GM23248 (cell line): ENCODE results near the gene COL11A2. TPM values are rescaled to one million over a fixed set of nuclear protein-coding genes. Genes with fewer than 3 reads are reported as not detected.
"Not testable (repeated sequence)": the region's sequence is repeated elsewhere in the genome, so short reads cannot be mapped to it uniquely, and the experiment has no call there.

Source experiments
- DNase-seq: peaks from one replicate; pipeline ENCODE4 v3.0.0-alpha.2; 2015
- H2AFZ ChIP-seq: fragments of 200-600 bp; sonication (generic); 2 replicates; pipeline ENCODE4 v1.6.1; 2016; ENCODE audit warnings: antibody characterized with exemption
- H3F3A ChIP-seq: fragments of 200-600 bp; sonication (generic); 2 replicates; pipeline ENCODE4 v1.6.1; 2016; ENCODE audit warnings: mild to moderate bottlenecking, antibody characterized with exemption, mixed run types; ENCODE audit not compliant: insufficient read depth
- H3K27ac ChIP-seq: fragments of 200-600 bp; sonication (generic); 2 replicates; pipeline ENCODE4 v1.5.1; 2016; ENCODE audit warnings: mild to moderate bottlenecking
- H3K27me3 ChIP-seq: fragments of 200-600 bp; sonication (generic); replicated peaks from 2 replicates; pipeline ENCODE4 v1.6.1; 2016; ENCODE audit warnings: mild to moderate bottlenecking; ENCODE audit not compliant: insufficient read depth
- H3K36me3 ChIP-seq: fragments of 200-600 bp; sonication (generic); 2 replicates; pipeline ENCODE4 v1.6.1; 2016; ENCODE audit warnings: low read depth, mild to moderate bottlenecking
- H3K4me1 ChIP-seq: fragments of 200-600 bp; sonication (generic); 2 replicates; pipeline ENCODE4 v1.6.1; 2016; ENCODE audit warnings: mild to moderate bottlenecking; ENCODE audit not compliant: insufficient read depth
- H3K4me2 ChIP-seq: fragments of 200-600 bp; sonication (generic); one replicate; pipeline ENCODE4 v1.6.1; 2016; ENCODE audit warnings: mild to moderate bottlenecking; ENCODE audit not compliant: unreplicated experiment
- H3K4me3 ChIP-seq: fragments of 200-600 bp; sonication (generic); 2 replicates; pipeline ENCODE4 v1.5.1; 2016; ENCODE audit warnings: mild to moderate bottlenecking
- H3K79me2 ChIP-seq: fragments of 200-600 bp; sonication (generic); 2 replicates; pipeline ENCODE4 v1.6.1; 2016; ENCODE audit warnings: mild to moderate bottlenecking; ENCODE audit not compliant: insufficient read depth
- H3K9ac ChIP-seq: fragments of 200-600 bp; sonication (generic); 2 replicates; pipeline ENCODE4 v1.6.1; 2016; ENCODE audit warnings: mild to moderate bottlenecking
- H3K9me2 ChIP-seq: fragments of 200-600 bp; sonication (generic); 2 replicates; pipeline ENCODE4 v1.6.1; 2016; ENCODE audit warnings: mixed run types, mild to moderate bottlenecking, moderate library complexity; ENCODE audit not compliant: insufficient read depth
- H3K9me3 ChIP-seq: fragments of 200-600 bp; sonication (generic); one replicate; pipeline ENCODE4 v1.6.1; 2017; ENCODE audit warnings: low read depth
- H4K20me1 ChIP-seq: fragments of 200-600 bp; sonication (generic); 2 replicates; pipeline ENCODE4 v1.6.0; 2016; ENCODE audit not compliant: insufficient read depth
- EZH2 ChIP-seq: fragments of 200-600 bp; sonication (generic); IDR thresholded peaks from 2 replicates; pipeline ENCODE4 v1.6.1; 2018; ENCODE audit warnings: antibody characterized with exemption, mild to moderate bottlenecking; ENCODE audit not compliant: insufficient read depth, poor library complexity, severe bottlenecking
- EZH2phosphoT487 ChIP-seq: fragments of 200-600 bp; sonication (generic); IDR thresholded peaks from 2 replicates; pipeline ENCODE4 v1.6.1; 2018; ENCODE audit warnings: antibody characterized with exemption, moderate library complexity, mild to moderate bottlenecking, low read depth; ENCODE audit not compliant: insufficient read depth
- WGBS, 2 experiments: methylation state at CpG; one replicate each; pipeline ENCODE4 v1.1.6; 2015 to 2017; ENCODE audit warnings: low lambda C conversion rate in 2 of 2, low coverage in 1 of 2; ENCODE audit errors: missing lambda C conversion rate in 2 of 2; 5-methylcytosine and 5-hydroxymethylcytosine counted together
- in situ Hi-C: fragments of 300-500 bp; cut with MboI; formaldehyde crosslinking; loops from 2 replicates; pipeline ENCODE4 v1.15.0; 2020
- polyA plus RNA-seq: library from polyadenylated mRNA; unstranded; fragments of >200 nt; fragmentation: Nextera tagmentation; extraction: Ambion mirVana; gene quantifications from 2 replicates; pipeline ENCODE4 v1.2.1, GENCODE V29; 2016
- total RNA-seq: library from RNA; depleted of rRNA; stranded (reverse); fragments of >200 nt; shearing (Covaris generic); gene quantifications from 2 replicates; pipeline ENCODE4 v1.2.3, GENCODE V29; 2014

COL11A2 gene
- total and polyA plus RNA-seq, 2 experiments from 2014 or later: 0.31 to 0.32 TPM

- H4K20me1 ChIP-seq: no peaks in the 10 kb centered on the region
- H3K9ac ChIP-seq: no peak overlapping the region
- no peak overlapping the region for H3K4me3 ChIP-seq
- H3K79me2 ChIP-seq: no peaks in the 10 kb centered on the region
- no peaks in the 10 kb centered on the region for H3K4me1 ChIP-seq
- H3F3A ChIP-seq: peaks cover 4% of the 10 kb centered on the region; the same call in 1 of the 2 replicates
- TF ChIP-seq EZH2phosphoT487: no peak
- no peak for TF ChIP-seq EZH2
- no peak overlapping the region for H3K27ac ChIP-seq
- H3K36me3 ChIP-seq: no peaks in the 10 kb centered on the region
- peaks cover 29% of the 10 kb centered on the region for H3K27me3 ChIP-seq
- no peaks in the 10 kb centered on the region for H3K9me3 ChIP-seq
- no peaks in the 10 kb centered on the region for H3K9me2 ChIP-seq
- no peak overlapping the region for H2AFZ ChIP-seq
- no peak for DNase-seq
- no peak overlapping the region for H3K4me2 ChIP-seq
- 44 to 52% methylated on average over 1 of the region's 1 CpG for WGBS, 2 experiments
- in situ Hi-C loops: no loop called here
Observed at GRCh38 chr6:33151050-33151449, 41.2 kb downstream of the COL11A2 start.

DNA sequence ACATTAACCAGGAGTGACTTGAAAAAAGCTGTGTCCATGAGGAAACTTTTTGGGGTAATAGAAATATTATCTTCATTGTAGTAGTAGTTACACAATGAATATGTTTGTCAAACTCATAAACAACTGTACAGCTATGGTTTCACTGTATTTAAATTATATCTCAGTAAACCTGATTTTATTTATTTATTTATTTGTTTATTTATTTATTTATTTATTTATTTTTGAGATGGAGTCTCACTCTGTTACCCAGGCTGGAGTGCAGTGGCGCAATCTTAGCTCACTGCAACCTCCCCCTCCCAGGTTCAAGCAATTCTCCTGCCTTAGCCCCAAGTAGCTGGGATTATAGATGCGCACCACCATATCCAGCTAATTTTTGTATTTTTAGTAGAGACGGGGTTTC is 41.7 kb downstream of the COL11A2 start:
- in situ Hi-C loops, H3K27ac ChIP-seq, H3K9me2 ChIP-seq, H3K4me3 ChIP-seq, H4K20me1 ChIP-seq, H3F3A ChIP-seq, H3K9ac ChIP-seq, H3K4me2 ChIP-seq, H3K9me3 ChIP-seq, H3K4me1 ChIP-seq, H3K79me2 ChIP-seq, DNase-seq, H2AFZ ChIP-seq, H3K36me3 ChIP-seq: not testable (repeated sequence)
- peaks cover 29% of the 10 kb centered on the region for H3K27me3 ChIP-seq
- WGBS, 2 experiments: 75 to 79% methylated on average over 3 of the region's 3 CpGs

DNA sequence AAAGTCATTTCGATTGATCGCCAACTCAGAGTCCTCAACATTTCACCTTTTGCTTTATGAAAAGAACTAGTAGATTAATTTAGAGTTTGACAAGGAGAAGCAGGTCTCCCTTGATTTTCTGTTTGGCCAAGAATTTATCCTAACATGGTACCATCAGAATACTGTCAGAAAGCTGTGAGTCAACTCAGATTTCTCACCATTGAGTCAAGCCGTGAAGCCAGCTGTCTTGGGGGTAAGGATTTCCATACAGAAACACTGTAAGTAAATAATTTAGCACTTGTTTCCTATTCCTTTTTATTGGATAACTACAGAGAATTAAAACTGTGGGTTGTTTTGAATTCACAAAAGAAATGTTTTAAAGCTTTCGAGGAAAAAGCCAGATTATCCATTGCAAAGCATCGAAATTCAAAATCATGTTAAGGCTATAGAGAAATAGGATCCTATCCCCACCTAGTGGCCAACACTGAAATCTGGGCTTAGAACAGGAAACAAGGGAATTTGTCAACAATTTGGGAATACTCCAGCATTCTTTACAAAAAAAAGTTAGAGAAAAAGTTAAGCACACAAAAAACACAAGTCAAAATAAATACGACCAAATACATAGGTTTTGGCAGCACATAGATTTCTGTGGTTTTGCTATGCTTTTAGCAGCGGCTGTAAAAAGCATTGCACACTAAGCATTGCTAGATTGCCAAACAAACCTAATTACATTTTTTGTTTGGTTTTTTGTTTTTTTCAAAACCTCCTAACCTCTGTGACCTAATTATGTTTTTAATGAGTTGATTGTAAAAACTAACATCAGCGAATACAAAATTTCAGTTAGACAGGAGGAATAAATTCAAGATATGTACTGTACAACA is 44.2 kb downstream of the COL11A2 start:
- no peaks in the 10 kb centered on the region for H3K9me2 ChIP-seq
- no peak for TF ChIP-seq EZH2
- TF ChIP-seq EZH2phosphoT487: no peak
- H3K4me2 ChIP-seq: no peak overlapping the region
- no peaks in the 10 kb centered on the region for H3K4me1 ChIP-seq
- no peak overlapping the region for H3K27ac ChIP-seq
- peaks cover 19% of the 10 kb centered on the region for H3K27me3 ChIP-seq
- H4K20me1 ChIP-seq: no peaks in the 10 kb centered on the region
- no peak overlapping the region for H3K9ac ChIP-seq
- no peak overlapping the region for H3K4me3 ChIP-seq
- H3F3A ChIP-seq: peaks cover 4% of the 10 kb centered on the region; the same call in 1 of the 2 replicates
- no peaks in the 10 kb centered on the region for H3K79me2 ChIP-seq
- DNase-seq: peak; percentile 74
- WGBS, 2 experiments: 36 to 38% methylated on average over 8 of the region's 8 CpGs
- in situ Hi-C loops: loop anchor here (10.0 kb wide), 1 partner anchor 133 kb away; no protein-coding TSS in a partner anchor
- H2AFZ ChIP-seq: no peak overlapping the region
- H3K36me3 ChIP-seq: no peaks in the 10 kb centered on the region
- no peaks in the 10 kb centered on the region for H3K9me3 ChIP-seq

DNA sequence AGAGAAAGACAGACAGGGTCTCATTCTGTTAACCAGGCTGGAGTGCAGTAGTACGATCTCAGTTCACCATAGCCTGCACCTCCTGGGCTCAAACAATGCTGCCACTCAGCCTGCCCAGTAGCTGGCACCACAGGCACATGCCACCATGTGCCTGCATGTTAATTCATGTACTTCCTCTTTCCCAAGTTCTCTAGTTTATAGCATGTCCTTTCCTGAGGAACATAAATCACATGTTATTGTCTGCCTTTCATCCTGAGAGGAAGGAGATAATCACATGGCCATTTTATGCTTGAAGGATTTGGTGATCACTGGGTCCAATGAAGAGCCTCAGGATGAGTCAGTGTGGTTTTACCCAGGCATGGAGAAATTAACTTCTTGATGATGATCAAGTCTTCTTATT is 47.9 kb downstream of the COL11A2 start:
- no peaks in the 10 kb centered on the region for H3K4me1 ChIP-seq
- no peaks in the 10 kb centered on the region for H4K20me1 ChIP-seq
- H3K79me2 ChIP-seq: no peaks in the 10 kb centered on the region
- peak; percentile 30 for DNase-seq
- no peak overlapping the region for H3K4me3 ChIP-seq
- in situ Hi-C loops: loop anchor here (10.0 kb wide), 1 partner anchor 130 kb away; no protein-coding TSS in a partner anchor
- H3K9ac ChIP-seq: no peak overlapping the region
- H3K27ac ChIP-seq: no peak overlapping the region
- H3K27me3 ChIP-seq: peaks cover 40% of the 10 kb centered on the region
- no peaks in the 10 kb centered on the region for H3K9me3 ChIP-seq
- no peak overlapping the region for H3K4me2 ChIP-seq
- H3F3A ChIP-seq: peaks cover 4% of the 10 kb centered on the region; the same call in 1 of the 2 replicates
- H3K36me3 ChIP-seq: no peaks in the 10 kb centered on the region
- TF ChIP-seq EZH2phosphoT487: no peak
- no peak for TF ChIP-seq EZH2
- no peak overlapping the region for H2AFZ ChIP-seq
- H3K9me2 ChIP-seq: no peaks in the 10 kb centered on the region
- 35 to 53% methylated on average over 1 of the region's 1 CpG for WGBS, 2 experiments
